Limb (tissue), 2 donors: ENCODE results near the gene GABRA5.
"Not testable (repeated sequence)": the region's sequence is repeated elsewhere in the genome, so short reads cannot be mapped to it uniquely, and the experiment has no call there.

Experiments
- DNase-seq, 2 donors: peaks; one replicate each; pipeline ENCODE4 v3.0.0-alpha.2; 2016; ENCODE audit errors: extremely low spot score in 2 of 2

Gene GABRA5

DNA sequence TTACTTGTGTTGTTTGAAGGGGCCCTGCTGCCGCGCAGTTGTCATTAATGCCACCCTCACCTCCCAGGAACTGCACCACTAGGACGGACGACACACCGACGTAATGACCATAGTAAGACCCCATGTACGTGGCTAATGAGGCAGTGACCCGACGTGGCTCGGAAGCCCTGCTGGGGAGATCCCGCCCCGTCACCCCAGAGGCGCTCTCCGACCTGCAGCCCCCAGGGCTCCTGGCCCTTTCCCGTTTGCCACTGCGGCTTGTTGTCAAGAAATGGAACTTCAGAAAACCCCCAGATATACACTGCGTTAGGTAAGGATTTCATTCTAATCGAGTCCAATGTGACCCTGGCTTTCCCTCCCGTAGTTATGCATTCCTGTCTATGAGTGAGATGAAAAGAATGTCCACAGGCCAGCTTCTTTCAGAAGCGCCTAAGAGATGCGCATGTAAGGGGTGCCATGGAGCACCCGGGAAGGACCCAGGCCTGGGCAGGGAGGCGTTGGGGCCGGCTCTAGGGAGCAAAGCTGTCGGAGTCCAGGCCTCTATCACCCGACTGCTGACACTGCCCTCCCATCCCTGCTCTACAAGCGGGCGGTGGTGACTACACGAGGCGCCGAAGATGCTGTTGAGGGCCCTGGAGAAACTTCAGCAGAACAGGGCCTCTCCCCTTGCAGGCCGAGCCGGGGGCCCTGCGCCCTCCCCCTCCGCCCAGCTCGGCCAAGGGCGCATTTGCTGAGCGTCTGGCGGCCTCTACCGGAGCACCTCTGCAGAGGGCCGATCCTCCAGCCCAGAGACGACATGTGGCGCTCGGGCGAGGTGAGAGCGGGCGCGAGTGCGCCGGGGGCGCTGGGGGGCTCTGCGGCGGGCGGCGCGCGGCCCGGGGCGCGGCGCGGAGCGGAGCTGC is at the start of gene GABRA5:
GABRA5 (plus strand) TSS at position 765 of the 902 bp plus-strand sequence. CDS start 2,187 bp downstream, outside the sequence.
- peak; percentile 56 to 85 for DNase-seq

DNA sequence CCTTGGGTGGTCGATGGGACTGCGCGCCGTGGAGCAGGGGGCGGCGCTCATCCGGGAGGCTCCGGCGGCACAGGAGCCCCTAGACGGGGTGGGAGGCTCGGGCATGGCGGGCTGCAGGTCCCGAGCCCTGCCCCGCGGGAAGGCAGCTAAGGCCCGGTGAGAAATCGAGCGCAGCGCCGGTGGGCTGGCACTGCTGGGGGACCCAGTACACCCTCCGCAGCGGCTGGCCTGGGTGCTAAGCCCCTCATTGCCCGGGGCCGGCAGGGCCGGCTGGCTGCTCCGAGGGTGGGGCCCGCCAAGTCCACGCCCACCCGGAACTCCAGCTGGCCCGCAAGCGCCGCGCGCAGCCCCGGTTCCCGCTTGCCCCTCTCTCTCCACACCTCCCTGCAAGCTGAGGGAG is 35.7 kb upstream of the GABRA5 start:
- not testable (repeated sequence) for DNase-seq

DNA sequence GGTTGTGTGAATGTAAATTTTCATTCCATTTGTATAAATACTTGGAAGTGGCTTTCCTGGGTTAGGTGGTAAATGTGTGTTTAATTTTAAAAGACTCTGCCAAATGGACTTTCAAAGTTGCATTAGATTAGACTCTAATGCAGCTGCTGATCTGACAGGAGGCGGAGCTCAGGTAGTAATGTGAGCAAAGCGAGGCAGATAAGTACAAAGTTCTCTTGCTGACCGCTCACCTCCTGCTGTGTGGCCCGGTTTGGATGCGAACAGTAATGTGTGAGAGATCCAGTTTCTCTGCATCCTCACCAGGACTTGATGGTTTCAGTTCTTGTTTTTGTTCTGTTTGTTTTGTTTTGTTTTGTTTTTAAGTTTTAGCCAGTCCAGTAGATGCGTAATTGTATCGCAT is 34.9 kb upstream of the GABRA5 start:
- no peak for DNase-seq

DNA sequence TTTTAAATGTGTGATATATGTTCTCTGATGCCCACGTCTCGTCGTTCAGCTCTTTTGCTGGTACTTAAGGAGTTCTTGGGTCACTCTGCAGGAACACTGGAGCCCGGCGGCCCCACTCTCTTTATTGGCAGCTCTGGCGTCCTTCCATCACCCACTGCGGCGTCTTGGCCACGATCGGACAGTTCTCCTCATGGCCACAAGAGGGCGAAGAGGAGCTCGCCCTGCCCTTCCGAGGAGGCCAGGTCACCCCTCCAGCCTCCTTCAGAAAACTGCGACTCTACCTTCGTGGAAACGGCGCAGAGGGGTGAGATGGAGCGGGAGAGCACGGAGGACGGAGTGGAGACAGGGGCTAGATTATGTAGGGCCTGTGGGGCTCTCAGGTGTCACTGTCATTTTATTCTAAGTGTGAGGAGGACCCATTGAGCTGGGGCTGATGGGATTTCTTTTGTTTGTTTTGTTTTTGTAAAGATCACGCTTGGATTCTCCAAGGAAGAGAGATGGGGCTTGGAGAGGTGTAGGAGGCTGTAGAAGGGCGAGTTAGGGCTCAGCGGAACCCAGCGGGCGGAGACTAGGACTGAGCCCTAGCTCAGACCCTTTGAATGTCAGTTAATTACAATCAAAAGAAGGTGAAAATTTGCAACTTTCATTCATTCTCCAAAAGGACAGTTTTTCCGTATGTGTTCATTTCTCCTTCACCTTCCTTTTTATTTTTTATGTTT is 28.0 kb upstream of the GABRA5 start:
- peak in 1 of 2 donors; percentile 34 for DNase-seq

DNA sequence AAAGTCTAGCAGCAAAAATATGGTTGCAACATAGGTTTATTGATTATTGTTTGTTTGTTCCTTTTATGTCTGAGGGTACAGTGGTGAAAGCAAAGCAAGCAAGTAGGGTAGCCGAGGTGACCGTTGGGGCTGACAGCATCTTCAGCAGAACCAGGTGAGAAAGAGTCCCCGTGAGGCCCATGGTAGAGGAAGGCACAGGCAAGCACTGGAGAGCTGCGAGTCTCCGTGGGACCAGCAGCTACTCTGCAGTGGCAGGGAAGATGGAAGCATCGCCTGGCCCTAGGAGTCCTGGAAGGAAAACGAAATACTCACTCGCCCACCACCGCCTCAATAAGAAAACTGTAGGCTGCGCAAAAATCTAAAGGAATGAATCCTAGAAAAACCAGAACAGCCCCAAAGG is 25.3 kb upstream of the GABRA5 start:
- DNase-seq = no peak

DNA sequence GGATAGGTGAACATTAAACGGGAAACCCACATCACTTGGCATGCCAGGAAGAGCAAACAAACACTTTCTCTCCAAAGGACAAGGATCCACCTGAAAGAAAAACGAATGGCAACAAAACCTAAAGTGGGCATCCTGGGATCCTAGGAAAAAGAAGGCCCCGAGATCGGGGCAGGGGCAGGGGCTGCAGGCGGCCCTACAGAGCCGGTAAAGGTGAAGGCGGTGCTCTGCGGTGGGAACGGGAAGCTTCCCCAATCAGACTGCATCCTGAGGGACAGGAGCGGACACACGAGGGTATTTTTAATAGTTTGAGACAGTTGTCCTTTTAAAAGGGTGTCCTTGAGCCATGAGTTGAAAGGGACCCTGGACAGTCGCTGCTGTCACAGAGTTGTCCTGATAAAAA is 24.9 kb upstream of the GABRA5 start:
- DNase-seq = no peak

DNA sequence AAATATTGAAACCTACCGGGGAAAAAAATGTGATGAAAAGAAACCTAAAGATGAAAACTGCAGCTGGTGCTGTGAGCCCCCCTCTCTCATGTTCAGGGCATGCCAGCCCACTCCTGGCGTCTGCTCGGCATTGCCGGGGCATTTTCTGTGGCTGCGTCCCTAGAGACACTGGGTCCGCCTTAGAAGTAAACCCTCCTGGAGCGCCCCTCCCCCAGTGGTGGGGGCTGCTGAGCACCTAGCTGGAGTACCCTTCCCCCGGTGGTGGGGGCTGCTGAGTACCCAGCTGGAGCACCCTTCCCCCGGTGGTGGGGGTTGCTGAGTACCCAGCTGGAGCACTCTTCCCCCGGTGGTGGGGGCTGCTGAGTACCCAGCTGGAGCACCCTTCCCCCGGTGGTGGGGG is 24.5 kb upstream of the GABRA5 start:
- no peak for DNase-seq

DNA sequence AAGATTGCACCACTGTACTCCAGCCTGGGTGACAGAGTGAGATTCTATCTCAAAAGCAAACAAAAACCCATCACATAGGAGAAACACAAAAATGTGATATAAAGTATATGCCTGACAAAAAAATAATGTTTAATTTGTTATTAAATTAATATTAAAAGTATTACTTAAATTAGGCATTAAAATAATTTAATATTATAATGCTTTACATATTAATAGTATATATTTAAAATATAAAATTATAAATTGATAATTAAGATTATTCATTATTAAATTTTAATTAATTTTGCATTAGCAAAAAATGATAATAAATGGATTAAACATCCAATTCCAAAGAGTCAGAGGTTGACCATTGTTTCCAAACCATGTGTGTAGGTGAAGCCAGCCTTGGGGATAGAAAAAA is 22.0 kb upstream of the GABRA5 start:
- DNase-seq = no peak

DNA sequence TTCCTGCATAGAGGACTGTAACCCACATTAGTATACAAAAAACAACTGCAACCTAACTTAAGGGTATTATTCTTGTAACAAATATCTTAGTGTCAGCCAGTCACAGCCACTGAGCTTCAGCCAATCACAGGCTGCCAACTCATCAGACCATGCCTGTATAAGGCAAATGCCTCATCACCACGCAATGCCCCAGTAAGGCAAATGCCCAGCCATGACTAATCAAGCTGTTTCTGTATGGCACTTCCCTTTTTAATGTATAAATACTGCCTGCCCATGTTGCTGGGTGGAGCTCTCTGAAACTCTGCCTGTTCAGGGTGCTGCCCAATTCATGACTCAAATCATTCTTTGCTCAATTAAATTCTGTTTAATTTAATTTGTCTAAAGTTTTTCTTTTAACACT is 18.4 kb upstream of the GABRA5 start:
- DNase-seq = no peak

DNA sequence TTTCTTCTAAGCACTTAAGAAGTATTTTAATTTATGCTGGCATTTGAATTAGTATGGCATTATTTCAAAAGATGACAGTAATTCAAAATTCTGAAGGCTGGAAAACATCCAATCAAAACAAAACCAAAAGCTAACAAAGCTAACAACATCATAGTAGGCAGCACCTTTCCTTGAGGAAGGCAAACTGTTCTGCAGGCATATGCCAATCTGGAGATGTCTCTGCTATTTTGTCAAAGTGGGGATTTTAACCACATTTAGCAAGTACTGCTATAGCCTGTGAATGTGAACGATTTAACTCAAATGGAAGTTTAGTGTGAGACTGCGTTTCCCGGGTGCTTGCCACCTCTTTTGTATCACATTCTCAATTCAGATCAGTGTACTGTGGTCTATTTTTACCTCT is 16.7 kb upstream of the GABRA5 start:
- DNase-seq = no peak

DNA sequence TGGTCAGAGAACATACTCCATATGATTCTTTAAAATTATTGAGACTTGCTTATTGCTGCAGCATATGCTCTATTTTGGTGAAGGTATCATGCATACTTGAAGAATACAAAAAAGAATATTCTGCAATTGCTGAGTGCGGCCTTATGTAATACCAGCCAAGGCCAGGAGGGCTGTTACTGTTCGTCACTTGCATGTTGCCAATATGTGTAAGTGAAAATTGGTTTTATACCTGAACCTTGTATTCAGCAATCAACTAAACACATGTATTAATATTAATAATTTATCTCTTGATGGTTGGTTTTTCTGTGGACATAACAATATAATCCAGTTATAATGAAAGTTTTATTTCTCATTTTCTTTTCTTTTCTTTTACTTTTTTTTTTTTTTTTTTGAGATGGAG is 13.9 kb upstream of the GABRA5 start:
- DNase-seq = no peak

DNA sequence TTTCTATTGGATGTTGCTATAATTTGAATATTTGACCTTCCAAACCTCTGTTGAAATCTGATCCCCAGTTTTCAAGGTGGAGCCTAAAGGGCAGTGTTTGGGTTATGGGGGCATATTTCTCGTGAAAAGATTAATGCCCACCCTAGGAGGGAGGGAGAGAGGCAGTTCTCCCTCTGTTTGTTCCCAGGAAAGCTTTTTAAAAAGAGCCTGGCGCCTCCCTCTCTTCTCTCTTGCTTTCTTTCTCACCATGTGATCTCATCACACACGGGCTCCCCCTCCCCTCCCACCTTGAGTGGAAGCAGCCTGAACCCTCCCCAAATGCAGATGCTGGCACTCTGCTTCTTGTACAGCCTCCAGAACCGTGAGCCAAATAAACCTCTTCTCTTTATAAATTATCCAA is 12.4 kb upstream of the GABRA5 start:
- DNase-seq = no peak

DNA sequence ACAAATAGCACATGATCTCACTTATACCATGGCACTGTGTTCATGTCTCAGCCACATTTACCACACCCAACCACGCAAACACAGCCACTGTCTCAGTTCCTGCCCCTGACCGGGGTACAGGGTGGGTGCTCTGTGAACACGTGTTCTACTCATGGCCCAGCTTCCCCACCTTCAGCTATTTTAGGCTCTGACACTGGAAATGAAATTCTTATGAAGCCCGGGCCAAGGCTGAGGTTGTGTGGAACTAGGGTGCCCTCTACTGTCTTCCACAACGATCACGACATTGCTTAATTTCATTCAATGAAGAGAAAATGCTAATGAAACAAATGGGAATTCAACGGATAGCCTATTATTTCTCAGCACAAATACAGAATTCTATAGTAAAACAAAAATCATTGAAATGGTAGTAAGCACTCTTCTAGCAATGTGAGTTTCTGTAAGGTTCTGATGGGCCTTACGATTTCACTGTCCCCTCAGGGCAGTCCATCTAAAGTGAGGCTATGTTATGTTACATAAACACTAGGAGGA is 2.1 kb upstream of the GABRA5 start:
- DNase-seq = peak; percentile 78 to 82

DNA sequence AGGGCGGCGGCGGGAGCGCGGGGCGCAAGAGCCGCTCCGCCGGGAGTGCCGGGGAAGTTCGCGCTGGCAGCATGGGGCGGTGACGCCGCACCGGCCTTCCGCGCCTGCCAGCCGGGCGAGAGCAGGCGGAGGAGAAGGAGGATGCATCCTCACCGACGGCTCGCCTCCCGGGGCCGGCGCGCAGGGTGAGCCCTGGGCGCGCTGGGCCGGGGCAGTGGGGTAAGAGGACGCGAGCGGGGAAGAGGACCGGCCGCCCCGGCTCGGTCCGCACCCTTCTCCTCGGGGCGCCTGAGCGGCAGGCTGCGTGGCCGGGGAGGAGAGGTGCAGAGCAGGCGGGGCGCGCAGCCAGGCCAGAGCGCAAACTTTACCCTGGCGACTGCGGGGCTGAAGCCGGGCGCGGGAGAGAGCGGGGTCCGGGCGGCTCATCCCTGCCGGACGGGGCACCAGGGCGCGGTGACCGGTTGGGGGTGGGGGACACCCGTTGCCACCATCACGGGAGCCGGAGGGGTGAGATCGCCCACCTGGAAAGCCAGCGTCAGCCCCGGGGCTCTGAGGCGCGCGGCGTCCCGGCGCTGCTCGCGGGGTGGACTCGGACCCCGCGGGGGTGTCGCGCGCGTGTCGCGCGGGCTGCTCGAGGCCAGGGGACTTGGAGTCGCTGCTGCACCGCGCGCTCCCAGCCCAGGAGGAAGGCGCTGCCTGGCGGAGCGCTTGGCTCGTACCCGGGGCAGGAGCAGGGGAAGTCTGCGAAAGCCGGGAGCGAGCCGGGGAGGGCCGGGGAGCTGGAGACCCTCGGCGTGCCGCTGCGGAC is 542 bp downstream of the GABRA5 start:
- peak in 1 of 2 donors; percentile 57 for DNase-seq

DNA sequence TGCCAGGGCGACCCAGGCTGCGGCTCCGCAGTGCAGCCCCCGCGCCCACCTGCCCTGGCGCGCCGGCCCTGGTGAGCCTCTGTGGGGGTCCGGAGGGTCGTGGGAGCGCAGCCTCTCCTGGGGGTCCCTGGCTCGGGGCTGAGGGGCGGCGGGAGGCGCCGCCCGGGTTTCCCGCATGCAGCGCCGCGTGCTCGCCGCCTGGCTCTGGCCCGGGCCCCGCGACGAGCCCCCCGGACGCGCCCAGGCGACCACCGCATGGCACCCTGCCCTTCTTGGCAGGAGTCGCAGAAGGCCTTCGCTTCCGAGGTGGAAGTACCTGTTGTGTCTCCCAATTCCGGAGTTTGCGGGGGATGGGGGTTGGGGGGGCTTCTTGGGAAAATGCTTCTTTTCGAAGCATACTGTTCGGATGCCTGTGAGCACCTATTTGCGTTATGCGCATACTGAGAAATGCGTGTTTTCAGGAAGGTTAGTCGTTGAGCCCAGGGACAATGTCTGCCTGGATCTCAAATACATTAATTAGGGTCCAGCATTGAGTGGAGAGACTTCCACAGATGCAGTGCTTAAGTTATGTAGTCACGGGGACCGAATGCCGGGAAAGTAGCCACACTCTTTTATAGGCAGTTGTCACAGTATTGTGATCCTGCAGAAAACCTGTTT is 1.3 kb downstream of the GABRA5 start:
- DNase-seq = no peak

DNA sequence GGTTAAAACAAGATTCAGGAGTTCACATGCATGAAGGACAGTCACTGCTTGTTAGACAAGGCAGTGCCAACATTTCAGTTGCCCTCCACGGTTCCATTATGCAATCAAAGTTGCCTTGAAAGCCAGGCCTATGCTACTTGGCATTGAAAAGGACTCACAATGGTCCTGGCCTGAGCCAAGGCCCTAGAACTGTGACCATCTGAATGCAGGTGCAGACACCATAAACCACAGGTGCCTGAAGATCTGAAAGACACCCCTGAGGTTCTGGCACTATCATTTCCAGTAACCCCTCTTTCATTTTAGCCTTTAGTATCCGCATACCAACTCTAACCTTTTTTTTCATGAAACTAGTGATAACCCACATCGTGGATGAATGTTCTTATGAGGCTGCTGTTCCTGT is 2.8 kb downstream of the GABRA5 start:
- no peak for DNase-seq

DNA sequence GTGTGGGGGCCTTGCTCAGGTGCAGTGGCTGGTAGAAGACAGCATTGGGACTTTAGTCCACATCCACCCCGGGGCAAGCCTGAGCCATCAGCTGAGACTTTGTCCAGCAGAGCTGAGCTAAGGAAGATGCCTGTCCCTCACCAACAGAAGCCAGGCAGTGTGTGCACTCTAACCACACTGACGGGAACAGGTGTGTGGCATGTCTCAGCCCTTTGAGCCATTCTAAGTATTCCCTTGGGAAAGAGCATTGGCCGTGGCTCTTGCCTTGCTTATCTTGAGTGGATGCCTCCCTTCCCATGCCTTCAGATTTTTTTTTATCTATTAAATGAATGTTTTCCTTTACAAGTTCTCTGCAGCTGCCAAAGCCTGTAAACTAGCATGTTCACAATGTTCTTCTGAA is 3.5 kb downstream of the GABRA5 start:
- DNase-seq = no peak

DNA sequence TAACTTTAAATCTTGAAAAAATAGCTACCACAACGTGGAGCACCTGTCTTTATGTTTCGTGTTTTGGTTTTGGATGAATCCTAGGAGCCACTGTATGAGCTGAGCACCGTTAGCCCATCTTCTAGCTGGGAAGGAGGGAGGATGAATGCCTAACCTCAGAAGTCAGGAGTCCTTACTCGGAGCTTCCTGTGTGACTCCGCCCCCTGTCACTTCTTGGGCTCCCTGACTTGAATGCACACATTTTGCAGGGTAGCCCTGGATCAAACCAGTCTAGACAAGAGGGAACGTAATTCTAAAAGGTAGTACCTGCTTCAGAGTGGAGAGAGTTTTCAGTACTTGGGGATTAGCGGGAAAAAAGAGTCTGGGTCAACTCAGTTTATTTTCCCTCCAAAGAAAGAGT is 5.3 kb downstream of the GABRA5 start:
- DNase-seq = no peak

DNA sequence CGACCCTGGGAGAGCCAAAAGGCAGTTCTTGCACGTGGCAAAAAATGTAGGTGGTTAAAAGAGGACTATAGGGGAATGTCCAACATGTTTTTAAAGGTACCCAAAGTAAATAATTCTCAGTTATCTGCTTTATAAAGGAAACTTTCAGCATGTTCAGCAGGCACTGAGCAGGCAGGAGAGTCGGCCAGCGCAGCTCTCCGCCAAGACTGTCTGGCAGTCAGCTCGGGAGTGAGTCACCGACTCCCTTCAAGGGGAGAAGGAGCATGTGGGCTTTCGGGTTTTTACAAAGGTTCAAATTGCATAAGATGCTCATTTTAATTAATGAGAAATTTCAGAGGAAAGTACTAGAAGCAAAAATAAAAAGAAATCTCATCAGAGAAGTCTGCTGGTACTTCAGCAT is 7.0 kb downstream of the GABRA5 start:
- no peak for DNase-seq

DNA sequence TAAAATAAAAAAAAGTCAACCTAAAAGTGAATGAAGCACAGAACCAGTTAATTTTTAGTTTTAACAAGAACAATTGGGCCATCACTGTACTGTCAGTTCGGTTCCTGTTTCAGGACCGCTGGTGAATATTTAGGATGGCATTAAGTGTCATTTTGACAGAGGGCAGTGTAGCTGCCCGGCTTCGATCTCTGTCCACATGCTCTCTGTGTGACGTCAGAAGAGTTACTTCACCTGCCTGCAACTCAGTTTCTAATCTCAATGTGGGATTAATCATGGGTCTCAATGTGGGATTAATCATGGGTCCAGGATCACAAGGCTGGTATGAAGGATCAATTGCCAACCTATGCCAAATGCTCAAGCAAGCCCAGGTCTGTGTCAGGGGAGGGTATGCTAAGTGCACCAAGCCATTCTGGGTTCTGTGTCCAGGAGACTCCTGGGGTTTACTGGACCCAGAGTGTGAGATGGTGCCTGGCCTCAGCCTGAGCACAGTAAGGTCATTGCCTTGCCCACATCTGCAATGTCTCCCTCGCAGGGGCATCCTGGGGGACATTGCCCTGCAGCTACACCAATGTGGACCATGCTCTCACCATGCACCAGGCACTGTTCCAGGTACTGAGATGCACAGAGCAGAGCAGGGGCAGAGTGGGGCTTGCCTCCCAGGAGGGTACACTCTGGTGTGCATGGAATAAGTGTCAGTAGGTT is 8.1 kb downstream of the GABRA5 start:
- no peak for DNase-seq

DNA sequence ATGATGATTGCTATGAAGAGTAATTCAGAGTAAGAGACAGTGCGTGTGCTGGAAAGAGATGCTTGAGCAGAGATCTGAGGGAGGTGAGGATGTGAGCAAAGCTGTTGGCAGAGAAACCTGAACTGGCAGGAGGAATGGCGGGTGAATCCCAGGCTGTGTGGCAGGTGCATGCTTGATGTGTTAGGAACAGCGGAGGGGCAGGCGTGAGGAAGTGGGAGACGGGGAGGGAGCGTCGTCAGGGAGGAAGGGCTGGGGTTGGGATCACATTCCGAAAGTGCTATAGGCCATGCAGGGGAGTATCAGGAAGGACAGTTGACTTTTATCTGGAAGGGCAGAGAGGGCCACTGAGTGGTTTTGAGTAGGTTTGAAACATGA is 8.6 kb downstream of the GABRA5 start:
- DNase-seq = no peak
